Esophagus mucosa (tissue), 1 donor: ENCODE results near the gene COL18A1. TPM values are rescaled to one million over a fixed set of nuclear protein-coding genes. Genes with fewer than 3 reads are reported as not detected.
A peak's percentile ranks its signal among the peaks of the same experiment; 100 is the strongest.
"Not testable (repeated sequence)": the region's sequence is repeated elsewhere in the genome, so short reads cannot be mapped to it uniquely, and the experiment has no call there.

Experiments used
- ATAC-seq: fragments of 200-7000 bp; cut with Tn5 transposase; one replicate; pipeline ENCODE4 v1.9.1; 2020
- total RNA-seq: library from RNA; stranded (reverse); gene quantifications from one replicate; pipeline ENCODE4 v1.2.4, GENCODE V29; 2023
- donor health status: DM: yes; HTN: yes; CAD: no.

Gene COL18A1
- total RNA-seq, 1 donor from 2014 or later = 26.7 TPM

DNA sequence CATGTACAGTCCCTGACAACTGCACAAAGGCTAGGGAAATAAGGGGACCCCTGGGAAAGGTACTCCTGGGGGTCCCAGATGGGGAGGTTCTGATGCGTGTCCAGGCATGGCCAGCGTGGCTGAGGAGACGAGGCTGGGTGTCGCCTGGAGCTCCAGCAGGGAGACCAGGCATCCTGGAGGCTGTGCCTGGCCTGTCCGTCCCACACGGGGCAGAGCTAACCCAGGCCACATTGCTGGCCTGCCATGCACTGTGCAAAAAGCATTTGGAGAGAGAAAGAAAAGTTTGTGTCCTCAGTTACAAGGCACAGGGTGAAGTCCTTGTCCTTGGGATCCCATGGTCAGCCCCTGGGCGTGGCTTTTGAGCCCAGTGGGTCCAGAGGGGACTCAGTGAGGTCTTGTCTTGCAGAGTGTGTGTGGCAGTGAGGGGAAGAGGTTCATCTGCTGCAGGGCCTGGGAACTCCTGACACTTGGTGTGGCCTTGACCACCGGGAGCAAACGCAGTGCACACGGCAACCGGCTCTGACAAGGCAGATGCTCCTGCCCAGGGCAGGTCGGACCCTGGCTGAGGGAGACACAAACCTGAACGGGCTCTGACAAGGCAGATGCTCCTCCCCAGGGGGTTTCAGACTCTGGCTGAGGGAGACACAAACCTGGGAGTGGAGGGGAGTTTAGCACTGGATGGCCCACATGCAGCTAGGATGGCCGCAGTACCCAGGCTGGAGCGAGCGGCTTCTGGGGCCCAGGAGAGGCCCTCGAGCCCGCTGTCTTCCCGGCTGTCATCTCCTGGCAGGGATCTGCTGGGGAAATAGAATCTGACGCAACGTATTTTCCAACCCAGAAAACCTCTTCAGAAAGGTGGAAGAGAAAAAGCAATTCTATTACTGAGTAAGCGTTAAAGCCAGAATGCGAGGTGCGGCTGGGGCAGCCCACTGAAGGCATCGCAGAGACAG lies 37.3 kb upstream of the COL18A1 start:
- ATAC-seq = no peak

DNA sequence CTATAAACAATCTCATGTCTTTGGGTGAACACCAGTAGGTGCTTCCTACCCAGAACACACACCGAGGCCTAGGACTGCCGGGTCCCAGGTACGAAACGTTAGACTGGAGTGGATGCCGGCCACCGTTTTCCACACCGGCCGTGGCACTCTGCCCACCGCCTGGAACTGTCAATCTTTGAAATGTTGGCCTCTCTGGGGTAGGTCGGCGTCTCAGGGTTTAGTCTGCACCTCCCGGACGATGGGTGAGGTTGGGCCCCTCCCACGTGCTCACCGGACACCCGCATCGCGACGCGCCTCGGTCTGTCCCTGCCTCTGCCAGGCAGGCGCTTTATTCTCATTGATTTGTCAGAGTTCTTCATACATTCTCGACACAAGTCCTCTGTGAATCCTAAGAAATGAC lies 35.9 kb upstream of the COL18A1 start:
- ATAC-seq = not testable (repeated sequence)

DNA sequence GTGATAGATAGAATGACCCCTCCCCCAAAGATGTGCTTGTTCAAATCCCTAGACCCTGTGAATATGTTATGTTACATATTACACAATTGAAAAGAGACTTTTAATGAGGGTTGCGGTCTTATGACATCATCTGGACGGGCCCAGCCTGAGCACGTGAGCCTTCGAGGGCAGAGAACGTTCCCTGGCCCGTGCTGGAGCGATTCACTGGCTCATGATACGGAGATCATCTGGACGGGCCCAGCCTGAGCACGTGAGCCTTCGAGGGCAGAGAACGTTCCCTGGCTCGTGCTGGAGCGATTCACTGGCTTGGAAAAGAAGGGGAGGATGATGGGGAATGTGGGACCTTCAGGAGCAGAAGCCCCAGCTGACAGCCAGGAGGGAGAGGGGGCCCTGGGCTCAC lies 34.4 kb upstream of the COL18A1 start:
- ATAC-seq = no peak

DNA sequence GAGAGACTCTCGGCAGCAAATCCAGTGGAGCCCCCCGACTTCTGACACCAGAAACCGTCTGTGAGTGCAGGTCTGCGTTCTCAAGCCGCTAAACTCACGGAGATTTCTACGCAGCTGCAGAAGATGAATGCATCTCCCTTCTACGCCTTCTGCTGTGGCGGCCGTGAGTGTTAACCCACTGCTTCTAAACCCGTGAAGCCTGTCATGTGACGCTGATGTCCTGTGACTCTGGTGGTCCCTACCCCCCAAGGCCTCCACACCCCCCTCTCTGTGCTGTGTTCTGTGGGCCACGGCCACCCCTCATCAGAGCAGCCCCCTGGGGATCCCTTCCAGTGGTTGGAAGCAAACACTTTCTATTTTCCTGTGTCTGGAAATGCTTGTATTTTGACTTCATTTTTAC lies 33.9 kb upstream of the COL18A1 start:
- ATAC-seq = no peak

DNA sequence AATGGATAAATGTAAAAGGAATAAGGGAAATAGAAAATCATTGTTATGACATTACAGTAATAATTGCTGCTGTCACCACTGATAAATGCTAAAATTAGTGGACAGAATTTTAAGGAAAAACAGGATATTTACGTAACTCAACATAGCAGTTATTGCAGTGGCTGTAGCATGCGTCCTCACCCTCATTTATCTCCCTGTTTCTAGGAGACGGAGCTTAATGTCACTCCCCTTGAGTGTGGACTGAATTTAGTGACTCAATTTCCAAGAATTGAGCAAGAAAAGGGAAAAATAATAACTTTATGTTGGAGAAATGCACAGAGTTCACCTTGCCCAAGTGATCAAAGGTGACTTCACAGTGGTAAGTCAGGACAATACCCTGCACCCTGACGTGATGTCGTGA lies 33.3 kb upstream of the COL18A1 start:
- no peak for ATAC-seq

DNA sequence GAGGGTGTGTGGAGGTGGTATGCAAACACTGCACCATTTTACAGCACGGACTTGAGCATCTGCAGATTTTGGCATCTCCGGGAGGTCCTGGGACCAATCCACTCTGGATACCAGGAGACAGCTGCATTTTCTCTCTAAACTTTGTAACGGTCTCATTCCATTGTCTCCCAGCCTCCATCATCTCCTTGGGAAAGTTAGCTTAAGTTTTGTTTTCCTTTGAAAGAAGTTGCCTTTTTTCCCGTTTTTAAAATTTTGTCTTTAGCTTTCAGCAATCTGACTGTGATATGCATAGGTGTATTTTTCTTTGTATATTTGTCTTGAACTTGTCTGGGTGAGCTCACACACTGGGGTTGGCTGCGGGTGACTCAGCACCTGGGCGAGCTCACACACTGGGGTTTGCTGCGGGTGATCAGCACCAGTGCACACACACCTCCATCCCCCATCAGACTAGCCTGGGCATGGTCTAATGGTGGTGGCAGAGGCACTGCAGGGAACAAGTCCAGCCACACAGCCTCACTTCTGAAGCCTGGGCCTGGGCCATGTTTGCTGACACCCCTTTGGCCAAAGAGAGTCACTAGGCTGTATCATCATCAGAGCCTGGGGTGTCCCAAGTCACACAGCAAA lies 32.1 kb upstream of the COL18A1 start:
- peak; percentile 91 for ATAC-seq

DNA sequence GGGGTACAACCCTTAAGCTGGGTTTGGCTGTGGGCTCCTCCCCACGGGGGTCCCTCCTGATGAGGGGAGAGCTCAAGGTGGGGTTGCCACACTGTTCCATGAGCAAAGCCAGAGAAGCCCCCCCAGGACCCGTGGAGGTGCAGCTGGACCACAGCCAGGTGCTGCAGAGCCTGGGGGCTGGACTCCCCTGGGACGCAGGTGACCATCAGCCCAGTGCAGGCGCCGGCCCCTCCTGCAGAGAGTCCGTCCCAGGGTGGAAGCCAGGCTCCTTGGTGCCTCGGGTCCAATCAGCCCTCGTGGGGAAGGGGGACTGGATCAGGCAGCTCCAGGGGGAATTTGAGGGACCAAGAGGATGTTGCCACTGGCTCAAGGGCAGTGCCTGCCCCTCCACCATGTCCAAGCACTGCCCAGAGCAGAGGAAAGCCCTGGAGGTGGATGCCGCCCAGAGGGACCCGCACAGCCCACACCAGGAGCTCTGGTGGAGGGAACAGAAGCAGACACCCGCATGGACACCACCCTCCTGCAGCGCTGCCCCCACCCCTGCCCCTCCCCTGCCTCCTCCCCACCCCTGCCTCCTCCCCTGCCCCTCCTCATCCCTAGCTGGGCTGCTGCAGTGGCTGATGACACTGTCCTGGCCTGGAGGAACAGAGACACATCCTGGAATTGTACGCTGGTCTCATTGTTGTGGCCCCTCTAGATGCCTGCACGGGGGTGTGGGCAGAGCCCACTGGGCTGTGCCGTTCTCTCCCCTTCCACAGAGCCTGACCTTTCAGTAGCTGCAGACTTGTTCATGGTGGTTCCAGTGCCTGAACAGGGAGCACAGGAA lies 30.8 kb upstream of the COL18A1 start:
- no peak for ATAC-seq

DNA sequence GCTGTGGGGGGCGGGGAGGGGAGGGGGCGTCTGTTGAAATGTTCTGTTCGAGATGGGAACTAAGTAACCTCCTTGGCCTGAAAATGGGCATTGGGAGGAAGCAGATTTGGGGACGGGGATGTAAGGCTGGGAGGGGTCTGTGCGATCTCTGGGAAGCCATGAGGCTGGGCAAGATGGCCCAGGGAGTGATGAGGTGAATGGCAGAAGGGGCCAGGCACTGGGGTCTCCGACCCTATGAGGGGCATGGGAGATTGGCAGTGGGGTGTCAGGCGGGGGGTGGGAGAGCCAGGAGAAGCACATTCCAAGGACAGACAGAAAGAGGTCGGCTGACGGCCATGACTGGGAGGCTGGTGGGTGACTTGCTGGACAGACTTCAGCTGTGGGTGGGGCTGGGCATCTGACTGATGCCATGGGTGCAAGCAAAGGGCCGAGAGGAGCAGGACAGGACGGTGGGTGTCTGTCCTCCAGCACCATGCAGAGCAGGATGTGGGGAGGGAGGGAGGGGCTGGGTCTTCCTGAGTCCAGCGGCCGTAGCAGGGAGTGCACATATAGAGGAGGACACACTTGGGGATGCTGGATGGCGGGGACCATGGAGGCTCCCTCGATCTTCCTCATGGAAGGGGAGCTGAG lies 30.0 kb upstream of the COL18A1 start:
- ATAC-seq = no peak

DNA sequence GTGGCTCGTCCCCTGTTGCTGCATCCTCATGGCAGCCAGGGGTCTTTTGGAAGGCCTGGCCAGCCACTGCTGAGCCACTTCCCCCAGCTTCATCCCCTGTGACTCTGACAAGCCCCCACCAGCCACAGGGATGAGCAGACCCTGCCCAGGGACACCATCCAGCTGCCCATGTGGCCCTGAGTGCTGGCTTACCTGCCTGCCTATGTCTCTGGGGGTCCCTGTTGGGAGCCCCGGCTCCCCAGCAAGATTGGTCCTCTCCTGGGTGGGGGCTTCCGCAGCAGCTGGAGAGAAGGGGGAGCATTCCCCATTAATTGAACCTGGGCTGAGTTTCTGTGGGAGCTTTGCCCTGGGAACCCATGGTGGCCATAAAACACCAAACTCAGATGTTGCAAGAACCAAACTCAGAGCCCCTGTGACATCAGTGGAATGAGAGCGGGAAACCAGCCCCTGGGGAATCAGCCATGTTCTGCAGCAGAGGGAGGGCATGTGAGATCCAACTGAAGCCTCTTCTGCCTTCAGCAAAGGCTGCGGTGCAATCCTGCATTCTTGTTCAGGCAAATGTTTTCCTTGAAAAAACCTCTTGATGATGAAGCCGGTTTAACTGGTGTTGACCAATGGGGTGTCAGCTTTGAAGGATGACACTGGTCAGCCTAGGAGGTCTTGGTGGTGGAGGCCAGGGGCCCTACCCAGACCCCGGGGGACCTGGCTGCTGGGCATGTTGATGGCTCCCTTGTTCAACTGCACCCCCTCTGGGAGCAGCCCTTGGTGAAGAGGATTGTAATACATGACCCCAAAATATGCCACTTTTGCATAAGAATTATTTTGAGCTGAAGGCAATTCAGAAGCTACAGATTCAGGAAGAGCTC lies 28.3 kb upstream of the COL18A1 start:
- ATAC-seq = no peak

DNA sequence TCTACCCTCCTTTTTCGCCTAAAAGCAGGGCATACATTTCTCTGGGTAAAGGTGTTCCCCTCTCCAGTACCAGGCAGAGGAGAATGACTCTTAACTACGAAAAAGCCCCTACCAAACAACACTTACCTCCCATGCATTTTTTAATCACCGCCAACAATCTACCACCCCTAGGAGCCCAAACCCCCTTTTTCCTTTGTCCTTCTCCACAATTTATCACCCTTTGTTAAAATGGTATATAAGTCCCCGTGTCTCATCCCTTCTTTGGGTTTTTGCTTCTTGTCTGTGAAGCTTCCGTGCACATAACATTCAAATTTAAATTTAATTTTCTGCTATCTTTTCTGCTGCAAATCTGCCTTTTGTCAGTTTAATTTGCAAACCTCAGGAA lies 27.6 kb upstream of the COL18A1 start:
- ATAC-seq = no peak

DNA sequence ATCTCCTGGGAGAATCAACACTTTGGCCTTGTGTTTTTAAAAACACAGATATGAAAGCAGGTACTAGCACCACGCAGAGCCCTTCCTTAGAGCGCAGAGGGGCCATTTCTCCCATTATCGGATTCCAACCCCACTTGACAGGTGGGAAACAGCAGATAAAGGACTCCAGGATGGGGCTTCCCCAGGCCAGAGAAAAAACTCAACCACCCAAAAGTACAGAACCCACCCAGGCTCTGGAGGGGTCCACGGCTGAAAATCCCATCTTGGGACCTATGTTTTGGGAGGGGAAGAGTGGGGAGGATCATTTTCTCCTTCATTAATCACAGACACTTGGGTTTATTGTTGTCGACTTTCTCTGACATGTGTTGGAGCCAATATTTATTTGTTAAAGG lies 27.1 kb upstream of the COL18A1 start:
- no peak for ATAC-seq

DNA sequence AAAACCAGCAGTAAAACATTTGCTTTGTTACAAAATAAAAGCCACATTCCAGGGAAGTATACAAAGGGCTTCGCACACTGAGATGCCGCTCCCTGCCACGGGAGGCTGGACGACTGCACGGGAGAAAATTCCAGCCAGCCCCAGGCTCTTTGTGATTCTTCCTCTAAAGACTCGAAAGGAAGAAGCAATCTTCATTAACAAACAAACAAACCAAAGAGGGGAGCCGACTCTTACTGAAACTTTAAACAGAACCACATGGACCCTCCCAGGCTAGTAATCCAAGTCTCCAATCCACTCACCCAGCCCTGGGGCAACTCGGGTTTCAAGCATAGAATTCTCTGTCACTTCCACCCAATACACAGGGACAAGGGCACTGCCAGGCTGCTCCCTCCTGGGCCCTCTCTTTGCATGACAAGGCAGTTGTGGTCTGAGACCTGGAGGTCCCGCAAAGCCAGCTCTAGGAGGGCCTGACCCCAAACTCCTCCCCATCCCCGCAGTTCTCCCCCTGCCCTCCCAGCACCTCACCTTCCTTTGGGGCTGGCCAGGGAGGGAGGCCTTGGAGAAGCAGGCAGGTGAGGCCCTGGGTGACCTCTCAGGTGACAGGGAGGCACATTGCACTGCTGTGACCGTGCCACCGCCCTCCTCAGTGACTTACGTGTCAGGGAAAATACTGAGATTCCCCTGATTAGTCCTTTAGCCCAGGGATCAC lies 26.6 kb upstream of the COL18A1 start:
- ATAC-seq = no peak

DNA sequence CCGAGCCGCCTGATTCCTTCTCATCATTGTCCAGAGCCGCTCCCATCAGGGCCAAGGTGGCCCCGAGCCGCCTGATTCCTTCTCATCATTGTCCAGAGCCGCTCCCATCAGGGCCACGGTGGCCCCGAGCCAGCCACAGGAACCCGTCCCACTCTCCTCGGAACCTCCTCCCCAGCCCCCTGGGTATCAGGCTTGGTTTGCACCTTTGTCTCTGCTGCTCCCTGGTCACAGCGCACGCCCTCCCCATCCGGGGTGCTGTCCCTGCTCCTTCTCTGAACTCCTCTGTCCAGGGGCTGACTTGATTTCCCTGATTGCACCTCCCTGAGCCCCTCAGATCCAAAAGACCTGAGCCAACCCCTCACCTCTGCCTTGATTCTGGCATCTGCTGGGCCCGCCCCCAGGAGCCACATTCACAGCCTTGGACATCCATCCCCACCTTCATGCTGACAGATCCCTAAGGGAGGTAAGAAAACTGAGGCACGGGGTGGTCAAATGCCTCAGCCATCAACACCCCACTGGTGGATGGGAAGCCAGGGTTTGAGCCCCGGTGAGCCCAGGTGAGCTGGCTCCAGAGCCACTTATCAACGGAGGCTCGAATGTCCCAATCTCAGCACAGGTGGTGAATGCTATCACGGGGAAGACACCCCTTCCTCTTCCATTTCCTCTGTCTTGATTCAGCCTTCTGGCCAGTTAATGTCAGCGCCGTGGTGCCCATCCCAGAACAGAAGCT lies 25.6 kb upstream of the COL18A1 start:
- no peak for ATAC-seq

DNA sequence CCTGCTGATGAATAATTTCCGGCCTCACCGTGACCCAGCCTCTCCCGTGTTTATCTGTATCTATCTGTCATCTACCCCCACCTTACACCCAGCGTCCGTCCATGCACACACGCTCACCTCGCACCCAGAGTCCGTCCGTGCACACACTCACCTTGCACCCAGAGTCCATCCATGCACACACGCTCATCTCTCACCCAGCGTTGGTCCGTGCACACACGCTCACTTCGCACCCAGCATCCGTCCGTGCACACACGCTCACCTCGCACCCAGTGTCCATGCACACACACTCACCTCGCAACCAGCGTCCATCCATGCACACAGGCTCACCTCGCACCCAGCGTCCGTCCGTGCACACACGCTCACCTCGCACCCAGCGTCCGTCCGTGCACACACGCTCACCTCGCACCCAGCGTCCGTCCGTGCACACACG lies 25.0 kb upstream of the COL18A1 start:
- ATAC-seq = no peak

DNA sequence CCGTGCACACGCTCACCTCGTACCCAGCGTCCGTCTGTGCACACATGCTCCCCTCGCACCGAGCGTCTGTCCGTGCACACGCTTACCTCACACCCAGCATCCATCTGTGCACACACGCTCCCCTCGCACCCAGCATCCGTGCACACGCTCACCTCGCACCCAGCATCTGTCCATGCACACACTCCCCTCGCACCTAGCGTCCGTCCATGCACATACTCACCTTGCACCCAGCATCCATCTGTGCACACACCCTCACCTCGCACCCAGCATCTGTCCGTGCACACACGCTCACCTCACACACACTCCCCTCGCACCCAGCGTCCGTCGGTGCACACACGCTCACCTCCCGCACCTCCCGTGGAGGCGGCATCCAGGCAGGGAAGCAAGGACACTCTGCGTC lies 24.4 kb upstream of the COL18A1 start:
- ATAC-seq = no peak

DNA sequence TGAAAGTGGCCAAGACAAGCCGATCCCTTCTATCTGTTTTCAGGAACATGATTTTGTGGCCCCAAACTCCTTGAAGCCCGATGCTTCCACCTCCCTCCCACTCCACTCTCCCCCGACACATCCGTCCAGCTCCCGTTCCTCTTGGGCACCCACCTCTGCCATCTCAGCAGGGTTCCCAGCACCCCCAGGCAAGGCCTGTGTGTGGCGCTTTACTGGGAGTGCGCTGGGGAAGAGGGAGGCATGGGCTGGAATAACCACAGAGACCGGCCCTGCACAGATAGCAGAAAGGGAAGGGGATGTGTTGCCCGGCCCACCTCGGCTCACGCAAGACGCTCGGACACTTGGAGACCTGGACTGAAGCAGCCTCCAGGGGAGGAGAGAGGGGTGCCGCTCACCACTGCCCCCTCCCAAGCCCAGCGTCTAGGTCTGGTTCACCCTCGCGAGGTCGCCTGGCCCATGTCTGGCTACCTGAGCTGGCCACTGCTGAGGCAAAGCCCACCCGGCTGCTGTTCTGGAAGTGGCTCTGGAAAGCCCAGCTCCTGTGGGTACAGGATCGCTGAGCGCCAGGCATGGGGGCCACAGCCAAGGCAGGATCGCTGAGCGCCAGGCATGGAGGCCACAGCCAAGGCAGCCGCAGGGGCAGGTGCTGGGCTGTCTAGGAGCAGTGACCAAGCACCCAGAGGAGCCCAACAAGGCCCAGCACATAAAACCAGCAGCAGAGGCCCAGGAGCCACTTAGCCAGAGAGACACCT lies 23.8 kb upstream of the COL18A1 start:
- ATAC-seq = no peak

DNA sequence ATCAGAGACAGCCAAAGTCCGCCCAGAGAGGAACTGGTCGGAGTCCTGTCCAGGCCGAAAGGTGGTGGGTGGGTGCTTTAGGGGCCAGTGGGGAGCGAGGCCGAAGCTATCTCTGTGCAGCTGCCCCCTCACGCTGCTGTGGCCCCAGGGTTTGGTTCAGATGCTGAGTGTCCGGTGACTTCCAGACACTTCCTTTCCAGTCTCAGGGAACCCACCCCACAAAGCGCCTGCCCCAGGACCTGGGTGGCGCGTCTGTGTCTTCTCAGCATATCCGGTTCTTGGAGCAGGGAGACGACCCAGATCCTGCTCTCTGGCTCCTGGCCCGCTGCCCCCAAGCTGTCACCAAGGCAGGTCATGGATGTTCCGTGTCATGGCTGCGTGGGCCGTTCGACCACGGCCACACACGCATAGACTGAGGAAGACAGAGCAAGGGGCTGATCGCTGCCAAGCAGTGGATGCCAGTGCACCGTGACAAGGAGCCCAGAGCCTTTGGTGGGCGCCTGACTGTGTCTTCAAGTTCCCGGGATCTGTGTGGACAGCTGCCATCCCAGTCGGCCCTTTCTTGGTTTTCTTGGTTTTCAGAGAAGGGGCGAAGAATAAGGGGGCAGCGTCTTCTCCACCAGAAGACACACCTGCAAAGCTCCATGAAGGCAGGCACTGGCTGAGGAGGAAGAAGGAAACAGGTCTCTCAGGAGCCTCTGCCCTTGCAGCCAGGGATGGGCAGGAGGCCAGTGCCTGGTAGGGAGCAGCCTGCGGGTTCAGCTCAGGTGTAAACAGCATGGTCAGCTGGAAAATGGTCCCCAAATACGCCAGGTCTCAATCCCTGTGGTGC lies 22.9 kb upstream of the COL18A1 start:
- ATAC-seq = no peak

DNA sequence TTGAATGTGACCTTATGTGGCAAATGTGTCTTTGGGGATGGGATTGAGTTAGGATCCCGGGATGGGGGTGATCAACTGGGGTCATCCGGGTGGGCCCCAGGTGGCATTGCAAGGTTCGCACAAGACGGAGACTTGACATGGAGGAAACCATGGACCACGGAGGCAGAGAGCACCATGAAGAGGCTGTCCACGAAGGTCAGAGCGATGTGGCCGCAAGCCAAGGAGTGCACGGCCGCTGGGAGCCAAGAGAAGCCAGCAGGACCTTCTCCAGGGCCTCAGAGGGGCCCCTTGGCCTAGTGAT lies 22.3 kb upstream of the COL18A1 start:
- no peak for ATAC-seq

DNA sequence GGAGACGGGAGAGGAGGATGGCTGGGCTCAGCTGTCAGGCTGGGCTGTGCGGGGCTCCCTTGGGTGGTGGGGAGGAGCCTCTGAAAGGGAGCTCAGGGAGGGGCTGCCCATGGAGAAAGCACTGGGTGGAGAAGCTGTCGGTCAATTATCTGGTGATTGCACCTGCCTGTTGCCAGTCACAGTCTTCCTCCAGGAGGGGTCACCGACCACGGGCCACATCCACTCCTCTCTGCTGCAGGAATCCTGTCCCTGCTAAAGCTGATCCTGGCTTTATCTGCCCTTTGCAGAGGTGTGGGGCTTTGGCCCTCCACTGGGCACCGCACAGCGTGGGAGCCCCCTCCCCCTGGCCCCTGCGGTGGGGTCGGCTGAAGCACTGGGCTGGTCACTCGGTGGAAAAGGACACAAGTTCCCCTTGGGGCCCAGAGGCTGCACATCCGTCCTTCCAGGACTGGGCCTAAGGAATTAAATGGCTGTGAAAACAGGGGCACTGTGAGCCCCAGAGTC lies 21.8 kb upstream of the COL18A1 start:
- ATAC-seq = no peak
